ENCODE results near the gene PINK1. TPM values are rescaled to one million over a fixed set of nuclear protein-coding genes. Genes with fewer than 3 reads are reported as not detected.
"Not testable (repeated sequence)": the region's sequence is repeated elsewhere in the genome, so short reads cannot be mapped to it uniquely, and the experiment has no call there.

Gene PINK1
- total RNA-seq, 3 donors from 2014 or later (not counting 1 experiment from before 2014, with no cell fraction given), result 10.8 to 16.2 (median 15.0) TPM

GRCh38 chr1:20668581-20668980 is 35.3 kb downstream of the PINK1 start:
- intact Hi-C loops (cut with micrococcal nuclease), result no loop called here
- H3K9me3 ChIP-seq (ENCODE audit: control insufficient read depth, insufficient read depth, low read length), result no peaks in the 10 kb centered on the region
- ATAC-seq (no peak), DNase-seq (no peak)
- H3K4me1 Mint-ChIP-seq, result peaks cover 0 to 5% of the 10 kb centered on the region in 2 donors
- no peak overlapping the region for H3K4me3 Mint-ChIP-seq
- no peak for TF ChIP-seq CTCF (IDR thresholded peaks at IDR 0.05)
- 86% methylated on average over 1 of the region's 1 CpG for WGBS (ENCODE audit: insufficient coverage)
- no peaks in the 10 kb centered on the region for H3K9me3 Mint-ChIP-seq
- no peaks in the 10 kb centered on the region for H3K27me3 ChIP-seq (ENCODE audit: control insufficient read depth, insufficient read depth, low read length)
- H3K4me3 ChIP-seq (ENCODE audit: low read length), result no peak overlapping the region
- no peak overlapping the region for H3K27ac ChIP-seq (ENCODE audit: low read length)
- peaks cover 0 to 7% of the 10 kb centered on the region in 2 donors for H3K27me3 Mint-ChIP-seq (ENCODE audit: low read depth in 2 of 2)
- no peak overlapping the region for H3K27ac Mint-ChIP-seq
- no peaks in the 10 kb centered on the region for H3K4me1 ChIP-seq (ENCODE audit: control insufficient read depth, insufficient read depth, low read length)
- no peaks in the 10 kb centered on the region for H3K36me3 ChIP-seq (ENCODE audit: control insufficient read depth, insufficient read depth, low read length)
- H3K36me3 Mint-ChIP-seq, result no peaks in the 10 kb centered on the region

- Histone ChIP-seq H3K4me3 (ENCODE audit: low read length) (no peak overlapping the region), H3K36me3 (ENCODE audit: control insufficient read depth, insufficient read depth, low read length) (no peaks in the 10 kb centered on the region), H3K9me3 (ENCODE audit: control insufficient read depth, insufficient read depth, low read length) (no peaks in the 10 kb centered on the region), H3K27me3 (ENCODE audit: control insufficient read depth, insufficient read depth, low read length) (no peaks in the 10 kb centered on the region), H3K27ac (ENCODE audit: low read length) (no peak overlapping the region), H3K4me1 (ENCODE audit: control insufficient read depth, insufficient read depth, low read length) (no peaks in the 10 kb centered on the region)
- H3K27me3 Mint-ChIP-seq (ENCODE audit: low read depth in 2 of 2), result peaks cover 0 to 9% of the 10 kb centered on the region in 2 donors
- H3K9me3 Mint-ChIP-seq, result no peaks in the 10 kb centered on the region
- DNase-seq (no peak), ATAC-seq (no peak)
- 96% methylated on average over 5 of the region's 5 CpGs for WGBS (ENCODE audit: insufficient coverage)
- peaks cover 0 to 5% of the 10 kb centered on the region in 2 donors for H3K4me1 Mint-ChIP-seq
- no peaks in the 10 kb centered on the region for H3K36me3 Mint-ChIP-seq
- no peak for TF ChIP-seq CTCF (IDR thresholded peaks at IDR 0.05)
- no peak overlapping the region for H3K27ac Mint-ChIP-seq
- no peak overlapping the region for H3K4me3 Mint-ChIP-seq
- intact Hi-C loops (cut with micrococcal nuclease), result no loop called here
Observed at GRCh38 chr1:20670936-20671335, 37.7 kb downstream of the PINK1 start.

GRCh38 chr1:20672265-20672632 is 39.0 kb downstream of the PINK1 start:
- peaks cover 0 to 9% of the 10 kb centered on the region in 2 donors for H3K27me3 Mint-ChIP-seq (ENCODE audit: low read depth in 2 of 2)
- DNase-seq, result no peak
- no peak for ATAC-seq
- WGBS (ENCODE audit: insufficient coverage), result 93% methylated on average over 4 of the region's 4 CpGs
- TF ChIP-seq CTCF (IDR thresholded peaks at IDR 0.05), result no peak
- Histone ChIP-seq H3K4me3 (ENCODE audit: low read length) (no peak overlapping the region), H3K27ac (ENCODE audit: low read length) (no peak overlapping the region), H3K9me3 (ENCODE audit: control insufficient read depth, insufficient read depth, low read length) (no peaks in the 10 kb centered on the region), H3K4me1 (ENCODE audit: control insufficient read depth, insufficient read depth, low read length) (no peaks in the 10 kb centered on the region), H3K27me3 (ENCODE audit: control insufficient read depth, insufficient read depth, low read length) (no peaks in the 10 kb centered on the region), H3K36me3 (ENCODE audit: control insufficient read depth, insufficient read depth, low read length) (no peaks in the 10 kb centered on the region)
- no peaks in the 10 kb centered on the region for H3K36me3 Mint-ChIP-seq
- no peaks in the 10 kb centered on the region for H3K4me1 Mint-ChIP-seq
- intact Hi-C loops (cut with micrococcal nuclease), result no loop called here
- H3K9me3 Mint-ChIP-seq, result no peaks in the 10 kb centered on the region
- no peak overlapping the region for H3K4me3 Mint-ChIP-seq
- no peak overlapping the region for H3K27ac Mint-ChIP-seq

- H3K4me3 Mint-ChIP-seq; H3K9me3 Mint-ChIP-seq; ATAC-seq; H3K4me1 ChIP-seq (ENCODE audit: control insufficient read depth, insufficient read depth, low read length); H3K27ac ChIP-seq (ENCODE audit: low read length); intact Hi-C loops (cut with micrococcal nuclease); H3K9me3 ChIP-seq (ENCODE audit: control insufficient read depth, insufficient read depth, low read length); H3K36me3 ChIP-seq (ENCODE audit: control insufficient read depth, insufficient read depth, low read length); H3K27me3 Mint-ChIP-seq (ENCODE audit: low read depth in 2 of 2); H3K27ac Mint-ChIP-seq; H3K4me3 ChIP-seq (ENCODE audit: low read length); H3K27me3 ChIP-seq (ENCODE audit: control insufficient read depth, insufficient read depth, low read length); H3K4me1 Mint-ChIP-seq; H3K36me3 Mint-ChIP-seq; DNase-seq: not testable (repeated sequence)
- 83% methylated on average over 8 of the region's 11 CpGs for WGBS (ENCODE audit: insufficient coverage)
Observed at GRCh38 chr1:20673626-20674025, 40.4 kb downstream of the PINK1 start.
